IPS-15b (cell line): Measurements from ENCODE around the gene MSI2.

Experiments used
- H3K27me3 ChIP-seq: one replicate; pipeline ENCODE4 v1.6.1; 2013; ENCODE audit warnings: low read length; ENCODE audit not compliant: control insufficient read depth, insufficient read depth
- H3K36me3 ChIP-seq: one replicate; pipeline ENCODE4 v1.6.1; 2013; ENCODE audit warnings: low read length; ENCODE audit not compliant: control insufficient read depth, insufficient read depth
- H3K4me1 ChIP-seq: one replicate; pipeline ENCODE4 v1.6.1; 2013; ENCODE audit warnings: mild to moderate bottlenecking, low read length; ENCODE audit not compliant: control insufficient read depth, insufficient read depth
- H3K4me3 ChIP-seq: one replicate; pipeline ENCODE4 v1.5.1; 2013; ENCODE audit warnings: low read depth, low read length
- H3K9ac ChIP-seq: one replicate; pipeline ENCODE4 v1.6.1; 2013; ENCODE audit warnings: low read depth, mild to moderate bottlenecking, low read length
- H3K9me3 ChIP-seq: one replicate; pipeline ENCODE4 v1.6.1; 2013; ENCODE audit warnings: mild to moderate bottlenecking, low read length; ENCODE audit not compliant: control insufficient read depth, insufficient read depth

MSI2 gene

GRCh38 chr17:57285701-57286100 lies 29.4 kb downstream of the MSI2 start:
- H3K9ac ChIP-seq, result no peak overlapping the region
- H3K36me3 ChIP-seq, result no peaks in the 10 kb centered on the region
- H3K4me1 ChIP-seq, result peaks cover 34% of the 10 kb centered on the region
- H3K4me3 ChIP-seq, result no peak overlapping the region
- no peaks in the 10 kb centered on the region for H3K27me3 ChIP-seq
- H3K9me3 ChIP-seq, result no peaks in the 10 kb centered on the region

- no peaks in the 10 kb centered on the region for H3K27me3 ChIP-seq
- no peak overlapping the region for H3K4me3 ChIP-seq
- no peaks in the 10 kb centered on the region for H3K9me3 ChIP-seq
- H3K4me1 ChIP-seq, result peaks cover 34% of the 10 kb centered on the region
- no peaks in the 10 kb centered on the region for H3K36me3 ChIP-seq
- H3K9ac ChIP-seq, result no peak overlapping the region
Measured at GRCh38 chr17:57286399-57287105, 30.2 kb downstream of the MSI2 start.

- Histone ChIP-seq H3K9me3 (no peaks in the 10 kb centered on the region), H3K36me3 (peaks cover 3% of the 10 kb centered on the region), H3K9ac (no peak overlapping the region), H3K4me3 (no peak overlapping the region), H3K27me3 (no peaks in the 10 kb centered on the region), H3K4me1 (peaks cover 23% of the 10 kb centered on the region)
Measured at GRCh38 chr17:57288040-57288772, 31.9 kb downstream of the MSI2 start.

GRCh38 chr17:57288773-57289121 lies 32.4 kb downstream of the MSI2 start:
- no peaks in the 10 kb centered on the region for H3K9me3 ChIP-seq
- no peak overlapping the region for H3K4me3 ChIP-seq
- H3K4me1 ChIP-seq, result peaks cover 23% of the 10 kb centered on the region
- H3K9ac ChIP-seq, result no peak overlapping the region
- no peaks in the 10 kb centered on the region for H3K27me3 ChIP-seq
- H3K36me3 ChIP-seq, result peaks cover 4% of the 10 kb centered on the region

GRCh38 chr17:57289130-57289529 lies 32.8 kb downstream of the MSI2 start:
- H3K27me3 ChIP-seq, result no peaks in the 10 kb centered on the region
- peaks cover 23% of the 10 kb centered on the region for H3K4me1 ChIP-seq
- H3K36me3 ChIP-seq, result peaks cover 4% of the 10 kb centered on the region
- no peak overlapping the region for H3K4me3 ChIP-seq
- no peak overlapping the region for H3K9ac ChIP-seq
- no peaks in the 10 kb centered on the region for H3K9me3 ChIP-seq

- Histone ChIP-seq H3K27me3 (no peaks in the 10 kb centered on the region), H3K36me3 (peaks cover 4% of the 10 kb centered on the region), H3K4me1 (peaks cover 19% of the 10 kb centered on the region), H3K9me3 (no peaks in the 10 kb centered on the region), H3K4me3 (no peak overlapping the region), H3K9ac (no peak overlapping the region)
Measured at GRCh38 chr17:57289613-57290012, 33.3 kb downstream of the MSI2 start.

- Histone ChIP-seq H3K36me3 (peaks cover 4% of the 10 kb centered on the region), H3K9ac (no peak overlapping the region), H3K4me3 (no peak overlapping the region), H3K9me3 (no peaks in the 10 kb centered on the region), H3K4me1 (peaks cover 20% of the 10 kb centered on the region), H3K27me3 (no peaks in the 10 kb centered on the region)
Measured at GRCh38 chr17:57290981-57291380, 34.7 kb downstream of the MSI2 start.

- H3K9me3 ChIP-seq, result no peaks in the 10 kb centered on the region
- no peak overlapping the region for H3K9ac ChIP-seq
- peaks cover 4% of the 10 kb centered on the region for H3K36me3 ChIP-seq
- H3K4me3 ChIP-seq, result no peak overlapping the region
- H3K4me1 ChIP-seq, result peaks cover 17% of the 10 kb centered on the region
- no peaks in the 10 kb centered on the region for H3K27me3 ChIP-seq
Measured at GRCh38 chr17:57292091-57292490, 35.8 kb downstream of the MSI2 start.

GRCh38 chr17:57293077-57293476 lies 36.8 kb downstream of the MSI2 start:
- Histone ChIP-seq H3K4me3 (no peak overlapping the region), H3K4me1 (peaks cover 17% of the 10 kb centered on the region), H3K27me3 (no peaks in the 10 kb centered on the region), H3K9ac (no peak overlapping the region), H3K9me3 (no peaks in the 10 kb centered on the region), H3K36me3 (peaks cover 4% of the 10 kb centered on the region)

- peaks cover 17% of the 10 kb centered on the region for H3K4me1 ChIP-seq
- peaks cover 4% of the 10 kb centered on the region for H3K36me3 ChIP-seq
- H3K9me3 ChIP-seq, result no peaks in the 10 kb centered on the region
- H3K27me3 ChIP-seq, result no peaks in the 10 kb centered on the region
- no peak overlapping the region for H3K4me3 ChIP-seq
- no peak overlapping the region for H3K9ac ChIP-seq
Measured at GRCh38 chr17:57294101-57294500, 37.8 kb downstream of the MSI2 start.

- H3K9ac ChIP-seq, result no peak overlapping the region
- no peaks in the 10 kb centered on the region for H3K27me3 ChIP-seq
- peaks cover 17% of the 10 kb centered on the region for H3K4me1 ChIP-seq
- H3K9me3 ChIP-seq, result no peaks in the 10 kb centered on the region
- peaks cover 4% of the 10 kb centered on the region for H3K36me3 ChIP-seq
- no peak overlapping the region for H3K4me3 ChIP-seq
Measured at GRCh38 chr17:57294629-57295501, 38.5 kb downstream of the MSI2 start.
